VCaP (cell line): ENCODE data around the gene RAPGEF4.

ENCODE experiments used
- H3K27ac ChIP-seq: fragments of 450-650 bp; 2 replicates; pipeline ENCODE4 v1.5.1; 2017
- CTCF ChIP-seq: fragments of 450-650 bp; conservative IDR thresholded peaks from 2 replicates; pipeline ENCODE4 v1.5.1; 2017; ENCODE audit warnings: mild to moderate bottlenecking, moderate library complexity

RAPGEF4 gene

GRCh38 chr2:172943539-172943938 is 207.9 kb downstream of the RAPGEF4 start:
- H3K27ac ChIP-seq, result peak overlapping the region; percentile 69
- no peak for TF ChIP-seq CTCF

- TF ChIP-seq CTCF, result no peak
- peak overlapping the region; percentile 69 for H3K27ac ChIP-seq
These were observed 208.6 kb downstream of the RAPGEF4 start for GRCh38 chr2:172944022-172944793.

- TF ChIP-seq CTCF, result no peak
- peak overlapping the region; percentile 69 for H3K27ac ChIP-seq
These were observed 209.3 kb downstream of the RAPGEF4 start for GRCh38 chr2:172944794-172945509.

GRCh38 chr2:172945510-172945850 is 209.8 kb downstream of the RAPGEF4 start:
- no peak for TF ChIP-seq CTCF
- H3K27ac ChIP-seq, result peak overlapping the region; percentile 69

- no peak overlapping the region for H3K27ac ChIP-seq
- TF ChIP-seq CTCF, result no peak
These were observed 212.0 kb downstream of the RAPGEF4 start for GRCh38 chr2:172947461-172948153.

- TF ChIP-seq CTCF, result no peak
- H3K27ac ChIP-seq, result no peak overlapping the region
These were observed 213.9 kb downstream of the RAPGEF4 start for GRCh38 chr2:172949522-172949921.

GRCh38 chr2:172950565-172950964 is 214.9 kb downstream of the RAPGEF4 start:
- H3K27ac ChIP-seq, result no peak overlapping the region
- no peak for TF ChIP-seq CTCF
